NCI-H1417 treated with DMSO at 0.1 percent for 48 hours (cell line): ENCODE results near the gene COL23A1.

Source experiments
- DNase-seq: peaks from one replicate; lab custom pipeline; 2025; lab: John Stamatoyannopoulos, UW

The COL23A1 gene

GRCh38 chr5:178460174-178460573 lies 130.0 kb downstream of the COL23A1 start:
- DNase-seq, result no peak

GRCh38 chr5:178458140-178458539 lies 132.1 kb downstream of the COL23A1 start:
- DNase-seq, result no peak

GRCh38 chr5:178457471-178457870 lies 132.7 kb downstream of the COL23A1 start:
- no peak for DNase-seq

GRCh38 chr5:178455480-178455835 lies 134.7 kb downstream of the COL23A1 start:
- no peak for DNase-seq

- no peak for DNase-seq
These were observed 135.2 kb downstream of the COL23A1 start for GRCh38 chr5:178454821-178455479.

GRCh38 chr5:178454303-178454702 lies 135.9 kb downstream of the COL23A1 start:
- no peak for DNase-seq

- DNase-seq, result no peak
These were observed 137.0 kb downstream of the COL23A1 start for GRCh38 chr5:178453224-178453623.

GRCh38 chr5:178450121-178451028 lies 139.8 kb downstream of the COL23A1 start:
- no peak for DNase-seq

- DNase-seq, result no peak
These were observed 140.8 kb downstream of the COL23A1 start for GRCh38 chr5:178449163-178450070.

- no peak for DNase-seq
These were observed 144.7 kb downstream of the COL23A1 start for GRCh38 chr5:178445534-178445933.

GRCh38 chr5:178442405-178443257 lies 147.6 kb downstream of the COL23A1 start:
- DNase-seq, result no peak

GRCh38 chr5:178441486-178442270 lies 148.5 kb downstream of the COL23A1 start:
- DNase-seq, result no peak

- DNase-seq, result no peak
These were observed 150.0 kb downstream of the COL23A1 start for GRCh38 chr5:178440181-178440580.

GRCh38 chr5:178439493-178440180 lies 150.6 kb downstream of the COL23A1 start:
- DNase-seq, result no peak

- no peak for DNase-seq
These were observed 151.4 kb downstream of the COL23A1 start for GRCh38 chr5:178438796-178439195.

- no peak for DNase-seq
These were observed 152.7 kb downstream of the COL23A1 start for GRCh38 chr5:178437386-178438075.

GRCh38 chr5:178436326-178436940 lies 153.8 kb downstream of the COL23A1 start:
- DNase-seq, result no peak

- DNase-seq, result no peak
These were observed 154.6 kb downstream of the COL23A1 start for GRCh38 chr5:178435321-178436238.
